Skeletal muscle tissue (tissue), 4 donors: ENCODE results near the gene TSSK6. TPM values are rescaled to one million over a fixed set of nuclear protein-coding genes. Genes with fewer than 3 reads are reported as not detected.

Experiments used
- H3K27ac ChIP-seq: one replicate; pipeline ENCODE4 v1.7.0; 2013; ENCODE audit warnings: mild to moderate bottlenecking, low read depth, low read length, inconsistent platforms
- H3K27me3 ChIP-seq, 3 donors: one replicate each; pipeline ENCODE4 v1.7.0; 2013; ENCODE audit warnings: low read length in 3 of 3; ENCODE audit not compliant: control insufficient read depth in 3 of 3, insufficient read depth in 3 of 3
- H3K36me3 ChIP-seq, 3 donors: one replicate each; pipeline ENCODE4 v1.7.0; 2013; ENCODE audit warnings: low read length in 3 of 3; ENCODE audit not compliant: control insufficient read depth in 3 of 3, insufficient read depth in 3 of 3
- H3K4me1 ChIP-seq, 3 donors: one replicate each; pipeline ENCODE4 v1.7.0; 2013; ENCODE audit warnings: low read length in 3 of 3, mild to moderate bottlenecking in 3 of 3; ENCODE audit not compliant: control insufficient read depth in 3 of 3, insufficient read depth in 3 of 3
- H3K4me3 ChIP-seq, 3 donors: one replicate each; pipeline ENCODE4 v1.7.0; 2013; ENCODE audit warnings: low read length in 3 of 3
- H3K9ac ChIP-seq, 3 donors: one replicate each; pipeline ENCODE4 v1.7.0; 2013; ENCODE audit warnings: low read length in 3 of 3, mild to moderate bottlenecking in 3 of 3, moderate library complexity in 2 of 3, low read depth in 1 of 3
- H3K9me3 ChIP-seq, 3 donors: one replicate each; pipeline ENCODE4 v1.7.0; 2013; ENCODE audit warnings: low read length in 3 of 3; ENCODE audit not compliant: control insufficient read depth in 3 of 3
- total RNA-seq: library from RNA; depleted of rRNA; stranded (reverse); fragments of >200 nt; gene quantifications from one replicate; pipeline ENCODE4 v1.2.3, GENCODE V29; 2014
- donor health status: Osteomylitis.

TSSK6 gene
- total RNA-seq: not detected

DNA sequence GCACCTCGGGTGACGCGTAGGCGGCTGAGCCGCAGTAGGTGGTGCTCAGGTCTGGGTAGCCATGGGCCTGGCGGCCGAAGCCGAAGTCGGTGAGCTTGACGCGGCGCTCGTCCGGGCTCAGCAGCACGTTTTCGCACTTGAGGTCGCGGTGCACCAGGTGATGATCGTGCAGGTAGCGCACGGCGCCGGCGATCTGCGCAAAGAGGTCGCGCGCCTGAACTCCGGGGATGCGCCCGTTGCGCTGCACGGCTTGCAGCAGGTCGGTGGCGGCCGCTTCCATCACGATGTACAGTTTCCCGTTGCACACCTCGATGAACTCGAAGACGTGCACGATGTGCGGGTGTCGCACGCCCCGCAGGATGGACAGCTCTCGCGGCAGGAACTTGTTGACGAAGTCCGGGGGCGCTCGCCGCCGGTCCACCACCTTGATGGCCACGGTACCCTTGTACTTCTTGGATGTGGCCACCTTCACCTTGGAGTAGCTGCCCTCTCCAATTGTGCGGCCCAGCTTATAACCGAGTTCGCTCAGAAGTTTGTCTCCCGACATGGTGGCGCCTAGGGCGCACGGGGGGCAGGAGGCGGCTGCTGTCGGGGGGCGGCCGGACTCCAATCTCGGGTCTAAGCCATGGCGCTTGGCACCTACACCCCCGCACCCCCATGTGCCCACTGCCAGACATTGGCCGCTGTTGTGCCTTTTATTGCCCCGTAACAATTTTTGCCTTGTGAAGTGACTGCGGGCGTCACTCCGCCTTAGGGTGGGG lies at the start of gene TSSK6:
Gene TSSK6, minus strand, starts transcription at position 668 of the 761 bp plus-strand sequence. Its CDS starts 121 bp downstream, at position 547.
- H3K4me3 ChIP-seq: peak within 1 kb of the TSS; percentile 70 to 96 (median 92)
- peak within 1 kb of the TSS; percentile 76 to 89 (median 81) for H3K9ac ChIP-seq
- H3K9me3 ChIP-seq: no peaks in the 10 kb centered on the region
- peaks cover 0 to 13% (median 0%) of the 10 kb centered on the region in 3 donors for H3K27me3 ChIP-seq
- H3K27ac ChIP-seq: peak within 1 kb of the TSS; percentile 73
- peaks cover 4 to 10% (median 5%) of the 10 kb centered on the region in 3 donors for H3K36me3 ChIP-seq
- peaks cover 19 to 29% (median 26%) of the 10 kb centered on the region in 3 donors for H3K4me1 ChIP-seq

DNA sequence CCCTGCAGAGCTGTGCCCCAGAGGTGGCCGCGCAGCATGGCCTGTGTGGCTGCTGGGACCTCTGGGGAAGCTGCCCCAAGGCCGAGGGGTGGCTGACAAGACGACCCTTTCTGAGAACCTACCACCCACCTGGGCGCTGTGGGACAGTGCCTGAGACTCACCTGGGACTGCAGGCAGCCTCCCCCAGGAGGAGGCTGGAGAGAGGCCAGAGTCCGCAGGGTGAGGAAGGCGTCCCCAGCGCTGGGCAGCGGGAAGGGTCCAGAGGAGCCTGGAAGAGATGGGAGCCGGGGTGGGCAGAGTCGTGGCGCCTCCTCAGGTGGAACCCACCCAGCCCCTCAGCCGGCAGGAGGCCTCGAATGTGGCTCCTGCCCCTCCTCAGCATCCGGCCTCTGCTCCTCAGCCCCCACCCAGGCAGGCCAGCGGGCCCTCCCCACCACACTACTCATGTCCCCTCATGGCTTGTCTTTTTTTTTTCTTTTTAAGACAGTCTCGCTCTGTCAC lies 48.0 kb upstream of the TSSK6 start:
- no peaks in the 10 kb centered on the region for H3K36me3 ChIP-seq
- H3K27ac ChIP-seq: no peak overlapping the region
- H3K9me3 ChIP-seq: no peaks in the 10 kb centered on the region
- no peak overlapping the region for H3K4me3 ChIP-seq
- no peaks in the 10 kb centered on the region for H3K4me1 ChIP-seq
- peaks cover 0 to 4% (median 0%) of the 10 kb centered on the region in 3 donors for H3K27me3 ChIP-seq
- H3K9ac ChIP-seq: no peak overlapping the region

DNA sequence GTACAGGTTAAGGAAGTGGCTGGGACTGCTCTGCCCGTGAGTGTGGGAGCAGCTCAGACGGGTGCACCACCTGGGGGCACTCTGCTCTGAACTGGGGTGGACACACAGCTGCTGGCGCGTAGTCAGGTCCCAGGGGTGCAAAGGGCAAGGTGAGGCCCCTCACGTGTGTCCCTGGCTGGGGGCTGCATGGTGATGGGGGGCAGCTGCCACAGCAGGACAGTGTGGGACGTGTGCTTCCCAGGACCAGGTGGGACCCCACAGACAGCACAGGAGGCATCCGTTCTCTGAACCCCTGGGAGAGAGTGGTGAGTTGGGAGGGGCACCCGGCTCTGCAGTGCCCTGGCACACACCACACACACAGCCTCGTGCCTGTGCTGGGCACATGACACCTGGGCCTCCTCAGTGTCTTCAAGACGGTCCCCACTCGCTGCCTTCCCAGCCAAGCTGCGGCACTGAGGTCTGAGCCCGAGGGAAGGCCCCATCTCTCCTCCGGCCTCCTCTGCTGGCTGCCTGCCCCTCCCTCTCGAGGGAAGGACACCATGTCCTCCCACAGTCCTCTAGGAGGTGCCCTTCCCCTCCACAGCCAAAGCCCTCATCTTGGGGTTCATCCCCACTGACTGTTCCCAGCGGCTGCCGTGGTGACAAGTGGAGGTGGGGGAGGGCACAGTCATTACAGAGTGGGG lies 47.5 kb upstream of the TSSK6 start:
- no peaks in the 10 kb centered on the region for H3K9me3 ChIP-seq

DNA sequence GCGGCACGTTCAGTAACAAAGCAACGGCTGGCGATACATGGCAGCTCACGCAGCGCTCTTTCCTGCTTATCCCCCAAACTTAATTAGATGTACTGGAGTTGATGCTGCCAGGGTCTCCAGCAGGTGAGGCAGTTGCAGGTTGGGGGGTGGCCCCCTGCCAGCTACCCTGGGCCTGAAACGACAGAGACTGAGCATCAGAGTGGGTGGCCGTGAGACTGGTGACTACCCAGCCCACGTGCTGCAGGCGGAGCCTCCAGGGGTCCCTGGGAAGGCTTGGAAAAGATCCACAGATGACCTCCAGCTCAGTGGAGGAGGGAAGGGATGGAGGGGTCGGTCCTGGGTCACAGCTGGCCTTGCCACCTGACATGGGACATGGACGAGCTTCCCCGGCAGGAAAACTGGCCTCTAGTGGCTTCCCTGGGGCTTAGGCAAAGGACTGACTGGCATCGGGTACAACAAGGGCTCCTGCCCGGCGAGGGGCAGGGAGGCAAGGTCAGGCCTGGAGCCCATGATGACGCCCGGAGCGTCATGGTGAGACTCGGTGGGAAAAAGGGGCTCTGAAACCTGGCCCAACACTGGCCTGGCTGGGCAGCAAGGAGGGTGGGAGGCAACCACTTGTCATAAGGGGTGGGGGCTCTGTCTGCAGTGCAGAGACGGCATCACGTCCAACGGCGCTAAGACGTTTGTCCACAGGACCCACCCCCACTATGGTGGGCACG lies 46.8 kb upstream of the TSSK6 start:
- H3K36me3 ChIP-seq: no peaks in the 10 kb centered on the region
- H3K27ac ChIP-seq: no peak overlapping the region
- H3K4me1 ChIP-seq: no peaks in the 10 kb centered on the region
- H3K9ac ChIP-seq: no peak overlapping the region
- H3K27me3 ChIP-seq: peaks cover 0 to 4% (median 0%) of the 10 kb centered on the region in 3 donors
- H3K9me3 ChIP-seq: no peaks in the 10 kb centered on the region
- no peak overlapping the region for H3K4me3 ChIP-seq

More for the DNA sequence above, 47.5 kb upstream of the TSSK6 start:
- no peak overlapping the region for H3K9ac ChIP-seq
- H3K27me3 ChIP-seq: peaks cover 0 to 4% (median 0%) of the 10 kb centered on the region in 3 donors
- H3K4me1 ChIP-seq: no peaks in the 10 kb centered on the region
- H3K4me3 ChIP-seq: no peak overlapping the region
- no peaks in the 10 kb centered on the region for H3K36me3 ChIP-seq
- no peak overlapping the region for H3K27ac ChIP-seq

DNA sequence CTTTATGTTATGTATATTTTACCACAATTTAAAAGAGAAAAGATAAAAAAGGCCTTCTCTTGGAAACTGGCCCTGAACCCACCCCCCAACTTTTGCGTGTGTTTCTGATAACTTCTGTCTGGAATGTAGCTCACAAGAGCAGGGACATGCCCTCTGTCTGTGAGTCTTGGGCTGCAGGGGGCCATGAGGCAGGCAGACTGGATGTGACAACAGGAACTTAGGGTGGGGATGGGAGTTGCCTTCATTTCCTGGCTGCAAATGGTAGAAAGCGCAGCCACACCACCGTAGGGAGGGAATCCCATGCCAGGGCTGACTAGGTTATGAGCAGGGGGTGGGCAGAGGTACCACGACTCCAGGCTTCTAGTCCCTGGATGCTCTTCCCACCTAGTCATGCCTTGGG lies 44.6 kb upstream of the TSSK6 start:
- Histone ChIP-seq H3K27ac (no peak overlapping the region), H3K4me1 (no peaks in the 10 kb centered on the region), H3K27me3 (peaks cover 0 to 5% (median 0%) of the 10 kb centered on the region in 3 donors), H3K36me3 (no peaks in the 10 kb centered on the region), H3K9me3 (no peaks in the 10 kb centered on the region), H3K9ac (no peak overlapping the region), H3K4me3 (no peak overlapping the region)

DNA sequence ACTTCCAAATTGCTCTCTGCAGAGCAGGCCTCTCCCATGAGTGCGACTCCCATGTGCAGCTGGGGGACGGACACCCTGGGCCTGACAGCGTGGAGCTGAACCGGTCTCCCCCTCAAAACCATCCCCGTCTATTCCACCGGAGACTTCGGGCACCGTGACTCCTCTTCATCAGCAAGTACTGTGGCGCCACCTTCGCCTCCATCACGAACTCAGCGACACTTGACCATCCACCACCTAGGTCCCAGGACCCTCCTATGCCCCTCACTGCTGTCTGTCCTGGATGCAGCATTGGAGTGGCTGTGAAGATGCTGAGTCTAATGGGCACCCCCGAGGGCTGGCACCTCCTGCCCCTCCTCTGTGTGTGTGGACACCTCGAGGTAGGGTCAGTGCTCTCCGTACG lies 43.3 kb upstream of the TSSK6 start:
- no peaks in the 10 kb centered on the region for H3K36me3 ChIP-seq
- H3K4me3 ChIP-seq: no peak overlapping the region
- peaks cover 0 to 10% (median 2%) of the 10 kb centered on the region in 3 donors for H3K27me3 ChIP-seq
- no peaks in the 10 kb centered on the region for H3K9me3 ChIP-seq
- no peak overlapping the region for H3K27ac ChIP-seq
- no peaks in the 10 kb centered on the region for H3K4me1 ChIP-seq
- no peak overlapping the region for H3K9ac ChIP-seq

DNA sequence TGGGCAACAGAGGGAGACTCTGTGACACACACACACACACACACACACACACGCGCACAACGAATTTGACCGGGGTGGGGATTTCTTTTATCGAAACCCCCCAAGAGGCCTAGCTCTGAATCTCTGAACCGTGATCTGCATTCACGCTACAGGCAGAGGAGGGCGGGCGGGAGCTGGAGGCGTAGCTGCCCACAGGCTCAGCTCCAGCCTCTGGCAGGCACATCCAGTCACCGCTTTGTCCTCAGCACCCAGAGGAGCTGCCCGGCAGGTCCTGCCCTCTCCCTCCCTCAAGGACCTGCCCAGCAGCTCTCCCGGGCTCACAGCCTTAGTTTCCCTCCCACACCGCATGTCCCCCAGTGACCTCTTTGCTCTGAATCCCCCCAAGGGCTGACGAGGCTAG lies 42.7 kb upstream of the TSSK6 start:
- Histone ChIP-seq H3K27ac (no peak overlapping the region), H3K4me1 (no peaks in the 10 kb centered on the region), H3K9me3 (no peaks in the 10 kb centered on the region), H3K36me3 (no peaks in the 10 kb centered on the region), H3K9ac (no peak overlapping the region), H3K27me3 (peaks cover 0 to 10% (median 2%) of the 10 kb centered on the region in 3 donors), H3K4me3 (no peak overlapping the region)

DNA sequence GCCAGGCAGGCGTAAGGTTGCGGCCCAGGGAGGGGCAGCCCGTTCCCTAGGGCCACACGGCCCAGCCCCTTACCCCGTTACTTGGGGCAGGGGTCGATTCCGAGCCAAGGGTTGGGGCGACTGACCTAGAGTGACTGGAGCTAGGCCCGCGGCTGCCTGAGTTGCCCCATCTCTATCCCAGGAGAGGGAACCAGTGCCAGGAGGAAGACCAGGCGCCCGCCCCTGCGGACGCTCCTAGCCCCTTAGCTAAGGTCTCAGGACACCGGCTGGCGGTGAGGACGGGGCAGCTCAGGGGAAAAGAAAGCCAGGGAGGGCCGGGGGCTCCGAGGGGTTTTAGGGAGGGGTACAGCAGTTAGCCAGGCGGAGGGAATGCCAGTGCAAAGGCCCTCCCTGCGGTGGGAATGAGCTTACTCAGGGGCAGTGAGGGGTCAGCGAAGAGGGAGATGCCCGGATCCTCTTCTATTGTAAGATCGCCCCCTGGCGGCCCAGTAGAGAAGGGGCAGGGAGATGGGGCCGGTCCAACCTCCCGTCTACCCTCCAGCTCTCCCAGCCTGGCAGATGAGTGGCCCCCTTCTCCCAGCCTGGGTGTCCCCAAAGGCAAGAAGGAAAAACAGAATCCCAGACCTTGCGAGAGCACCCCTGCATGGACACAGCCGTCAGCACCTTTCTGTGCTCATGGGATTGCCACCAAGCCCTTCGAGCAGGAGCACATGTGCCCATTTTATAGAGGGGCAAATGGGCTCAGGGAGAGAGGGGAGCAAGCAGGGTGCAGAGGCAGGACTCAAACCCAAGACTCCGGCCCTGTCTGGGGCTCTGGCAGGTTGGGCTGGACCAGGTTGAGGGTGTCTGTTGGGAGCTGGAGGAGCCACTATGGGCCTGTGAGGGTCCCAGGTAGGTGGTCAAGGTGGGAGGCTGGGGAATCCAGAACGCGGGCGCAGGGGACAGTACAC lies 39.0 kb upstream of the TSSK6 start:
- no peaks in the 10 kb centered on the region for H3K4me1 ChIP-seq
- H3K9ac ChIP-seq: no peak overlapping the region
- H3K4me3 ChIP-seq: no peak overlapping the region
- no peaks in the 10 kb centered on the region for H3K9me3 ChIP-seq
- peaks cover 9 to 23% (median 12%) of the 10 kb centered on the region in 3 donors for H3K27me3 ChIP-seq
- H3K36me3 ChIP-seq: no peaks in the 10 kb centered on the region
- H3K27ac ChIP-seq: no peak overlapping the region

DNA sequence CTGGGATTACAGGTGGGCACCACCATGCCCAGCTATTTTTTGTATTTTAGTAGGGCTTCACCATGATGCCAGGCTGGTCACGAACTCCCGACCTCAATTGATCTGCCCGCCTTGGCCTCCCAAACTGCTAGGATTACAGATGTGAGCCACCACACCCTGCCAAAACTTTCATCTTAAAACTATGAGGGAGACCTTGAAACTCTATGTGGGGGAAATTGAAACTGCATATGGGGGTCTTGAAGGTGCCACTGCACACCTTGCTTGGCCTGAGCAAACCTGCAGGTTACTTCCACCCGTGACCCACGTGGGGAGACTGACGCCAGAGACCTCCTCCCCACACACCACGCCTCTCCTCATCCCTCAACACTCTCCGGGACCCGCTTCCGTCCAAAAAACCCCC lies 38.3 kb upstream of the TSSK6 start:
- H3K9me3 ChIP-seq: no peaks in the 10 kb centered on the region
- H3K4me3 ChIP-seq: no peak overlapping the region
- no peaks in the 10 kb centered on the region for H3K36me3 ChIP-seq
- no peak overlapping the region for H3K9ac ChIP-seq
- no peak overlapping the region for H3K27ac ChIP-seq
- H3K4me1 ChIP-seq: no peaks in the 10 kb centered on the region
- H3K27me3 ChIP-seq: peaks cover 14 to 30% (median 19%) of the 10 kb centered on the region in 3 donors
